HuH-7 (cell line): ENCODE measurements around the gene SH3TC1.

ENCODE experiments used
- DNase-seq: peaks from one replicate; pipeline ENCODE4 v3.0.0; 2011; ENCODE audit warnings: low spot score

SH3TC1 gene

DNA sequence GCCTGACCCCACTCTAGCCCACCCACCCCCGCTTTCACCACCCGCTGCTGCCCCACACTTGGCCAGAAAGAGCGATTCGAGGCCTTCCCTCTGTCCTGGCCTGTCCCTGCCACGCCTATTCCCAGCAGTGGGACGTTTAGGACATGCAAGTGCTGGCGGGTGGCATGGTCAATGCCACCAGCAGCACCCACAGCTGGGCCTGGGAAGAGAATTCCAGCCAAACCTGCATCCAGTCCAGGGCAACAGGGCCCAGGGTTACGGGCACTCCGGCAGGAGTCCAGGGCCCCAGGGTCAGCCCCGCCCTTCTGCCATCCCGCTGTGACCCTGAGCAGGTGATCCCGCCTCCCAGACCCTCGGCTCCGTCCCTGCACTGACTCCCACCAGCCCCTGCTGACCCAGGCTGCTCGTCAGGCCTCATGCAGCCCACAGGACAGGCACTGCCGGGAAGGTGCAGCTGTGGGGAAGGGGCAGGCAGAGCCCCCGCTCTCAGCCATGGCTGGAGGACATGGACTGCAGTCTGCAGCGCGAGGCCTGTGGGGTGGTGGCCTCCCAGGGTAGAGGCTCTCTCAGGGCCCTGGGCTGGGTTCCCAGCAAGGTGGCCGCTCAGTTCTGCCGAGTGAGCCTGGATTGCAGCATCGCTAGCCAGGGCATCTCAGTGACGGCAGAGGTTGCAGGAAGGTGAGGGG, 63.7 kb downstream of the SH3TC1 start:
- no peak for DNase-seq

- DNase-seq = no peak
These were observed 64.3 kb downstream of the SH3TC1 start for GRCh38 chr4:8263397-8263796.

GRCh38 chr4:8264106-8264505, 65.0 kb downstream of the SH3TC1 start:
- DNase-seq = no peak

DNA sequence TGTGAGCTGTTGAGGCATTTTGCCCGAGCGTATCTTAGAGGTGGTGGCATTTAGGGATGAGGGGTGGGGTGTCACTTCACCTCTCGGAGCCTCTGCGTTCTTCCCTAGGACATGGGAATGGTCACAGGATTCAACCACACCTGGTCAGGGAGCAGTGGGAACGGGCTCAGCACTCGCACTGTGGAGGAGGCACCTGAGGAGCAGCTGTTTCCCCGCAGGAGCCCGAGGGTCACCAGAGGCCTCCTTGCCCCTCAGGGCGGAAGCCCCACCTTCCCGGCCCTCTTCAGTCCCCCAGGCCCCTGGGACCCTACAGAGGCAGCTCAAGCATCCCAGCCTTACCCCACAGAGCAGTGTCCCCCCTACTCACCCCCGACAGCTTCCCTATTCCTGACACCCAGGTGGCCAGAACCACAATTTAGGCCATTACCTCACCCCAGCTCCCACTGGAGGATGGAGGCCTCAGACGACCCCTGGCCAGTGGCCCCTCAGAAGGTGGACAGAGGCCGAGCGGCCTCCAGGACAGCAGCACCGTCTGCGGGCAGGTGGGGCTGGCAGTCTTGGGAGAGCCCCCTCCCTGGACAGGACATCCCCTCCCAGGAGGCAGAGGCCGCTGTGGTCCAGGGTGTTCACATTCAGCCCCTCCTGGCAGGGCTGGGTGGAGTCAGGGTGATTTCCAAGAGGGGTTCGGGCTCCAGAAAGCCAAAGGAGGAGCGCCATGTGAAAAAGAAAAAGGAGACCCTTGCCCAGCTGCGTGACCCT, 66.3 kb downstream of the SH3TC1 start:
- DNase-seq = no peak

DNA sequence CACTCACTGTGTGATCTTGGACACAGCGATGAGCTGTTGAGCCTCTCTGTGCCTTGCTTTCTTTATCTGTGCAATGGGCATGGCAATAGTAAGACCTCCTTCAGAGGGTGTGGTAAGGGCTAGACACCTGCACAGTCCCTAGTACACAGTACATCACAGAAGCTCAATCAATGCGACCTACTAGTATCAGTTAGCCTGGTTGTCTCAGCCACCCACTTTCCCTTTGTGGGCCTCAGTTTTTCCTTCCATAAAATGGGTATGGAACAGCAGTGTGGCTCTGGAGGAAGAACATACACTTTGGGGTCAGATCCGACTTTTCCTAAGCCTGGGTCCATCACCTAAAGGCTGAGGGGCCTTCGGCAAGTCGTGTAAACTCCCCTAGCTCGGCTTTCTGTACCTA, 67.0 kb downstream of the SH3TC1 start:
- no peak for DNase-seq

- no peak for DNase-seq
These were observed 67.4 kb downstream of the SH3TC1 start for GRCh38 chr4:8266508-8266907.

DNA sequence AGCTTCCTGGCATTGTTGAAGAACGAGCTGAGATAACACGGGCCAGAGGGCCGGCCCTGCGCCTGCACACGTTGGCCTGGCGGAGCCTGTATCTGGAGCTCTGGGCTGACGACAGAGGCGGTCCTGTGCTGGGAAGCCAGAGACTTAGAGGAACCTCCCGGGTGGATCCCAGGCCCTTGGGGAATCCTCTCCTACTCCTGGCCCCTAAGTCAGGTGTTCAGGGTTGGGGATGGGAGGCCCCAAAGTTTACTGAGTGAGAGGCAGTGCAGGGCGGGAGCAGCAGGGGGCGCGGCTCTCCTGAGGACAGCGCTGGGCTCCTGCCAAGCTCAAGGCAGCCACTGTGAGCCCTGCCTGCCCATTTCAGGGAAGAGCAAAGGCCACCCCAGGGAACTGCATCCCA, 68.0 kb downstream of the SH3TC1 start:
- peak; percentile 91 for DNase-seq

DNA sequence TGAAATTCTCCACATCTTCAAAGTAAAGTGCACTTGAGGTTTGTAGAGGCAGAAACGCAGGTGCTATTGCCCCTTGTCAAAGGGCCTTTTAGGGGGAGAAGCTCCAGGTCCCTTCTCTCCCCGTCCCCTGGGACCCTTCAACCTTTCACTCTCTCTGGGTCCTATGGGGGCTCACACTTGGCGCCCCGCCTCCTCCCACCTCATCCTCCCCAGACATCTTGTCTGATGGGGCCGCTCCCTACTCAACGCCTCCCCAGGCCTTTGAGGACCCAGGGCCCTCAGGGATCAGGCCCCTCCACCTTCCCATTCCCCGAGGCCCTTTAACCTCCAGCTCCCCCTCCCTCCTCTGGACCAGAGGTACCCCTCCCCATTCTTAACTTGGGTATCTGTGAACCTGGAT, 69.1 kb downstream of the SH3TC1 start:
- DNase-seq = no peak

DNA sequence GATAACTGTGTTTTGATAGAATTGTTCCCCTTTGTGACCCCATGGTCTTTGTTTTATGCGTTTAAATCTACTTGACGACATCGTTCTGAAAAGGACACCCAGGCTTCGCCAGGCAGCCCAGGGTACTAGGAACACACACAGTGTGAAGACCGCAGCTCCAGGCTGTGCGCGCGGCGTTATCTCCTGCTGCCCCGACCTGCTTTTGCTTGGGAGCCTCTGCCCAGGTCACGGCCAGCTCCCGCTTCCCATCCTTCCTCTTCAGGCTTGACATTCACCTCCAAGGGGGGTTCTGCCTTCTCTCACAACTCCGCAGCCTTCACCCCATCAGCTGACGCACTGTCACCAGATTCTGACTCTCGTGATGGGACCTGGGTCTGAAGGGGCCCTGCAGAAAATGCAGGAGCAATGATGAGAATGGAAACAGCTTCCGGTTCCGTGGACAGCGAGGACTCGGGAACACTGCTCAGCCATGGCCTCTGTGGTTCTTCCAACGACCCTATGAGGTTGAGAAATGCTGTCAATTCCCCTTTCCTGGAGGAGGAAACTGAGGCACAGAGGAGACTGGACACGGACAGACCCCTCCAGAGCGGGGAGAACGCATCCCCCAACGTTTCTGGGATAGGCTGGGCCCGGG, 69.9 kb downstream of the SH3TC1 start:
- DNase-seq = no peak

DNA sequence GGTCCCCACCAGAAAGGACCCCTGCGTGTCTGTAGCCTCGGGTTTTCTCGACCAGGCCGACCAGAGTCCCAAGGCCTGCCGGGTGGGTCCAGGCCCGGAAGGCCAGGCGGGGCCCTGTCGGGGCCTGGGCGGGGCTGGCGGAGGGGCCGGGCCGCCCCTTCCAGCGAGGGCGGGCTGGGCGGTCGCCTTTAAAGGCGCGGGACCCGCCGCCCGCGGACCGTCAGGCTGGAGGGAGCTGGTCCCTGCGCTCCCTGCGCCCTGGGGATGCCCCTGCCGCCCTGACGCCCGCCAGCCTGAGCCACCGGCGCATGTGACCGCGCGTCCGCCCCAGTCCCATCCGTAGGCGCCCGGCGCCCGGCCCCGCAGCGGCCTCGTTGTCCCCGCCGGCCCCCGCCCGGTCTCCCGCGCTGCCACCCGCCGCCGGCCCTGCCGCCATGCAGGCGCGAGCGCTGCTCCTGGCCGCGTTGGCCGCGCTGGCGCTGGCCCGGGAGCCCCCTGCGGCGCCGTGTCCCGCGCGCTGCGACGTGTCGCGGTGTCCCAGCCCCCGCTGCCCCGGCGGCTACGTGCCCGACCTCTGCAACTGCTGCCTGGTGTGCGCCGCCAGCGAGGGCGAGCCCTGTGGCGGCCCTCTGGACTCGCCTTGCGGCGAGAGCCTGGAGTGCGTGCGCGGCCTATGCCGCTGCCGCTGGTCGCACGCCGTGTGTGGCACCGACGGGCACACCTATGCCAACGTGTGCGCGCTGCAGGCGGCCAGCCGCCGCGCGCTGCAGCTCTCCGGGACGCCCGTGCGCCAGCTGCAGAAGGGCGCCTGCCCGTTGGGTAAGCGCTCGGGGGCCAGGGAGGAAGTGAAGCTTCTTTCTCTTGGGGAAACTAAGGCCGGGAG, 70.7 kb downstream of the SH3TC1 start, which contains the start of gene HTRA3:
TSS of gene HTRA3 (plus strand) at position 220 of the 883 bp plus-strand sequence. CDS start at position 435, 215 bp downstream.
- DNase-seq = peak; percentile 76

DNA sequence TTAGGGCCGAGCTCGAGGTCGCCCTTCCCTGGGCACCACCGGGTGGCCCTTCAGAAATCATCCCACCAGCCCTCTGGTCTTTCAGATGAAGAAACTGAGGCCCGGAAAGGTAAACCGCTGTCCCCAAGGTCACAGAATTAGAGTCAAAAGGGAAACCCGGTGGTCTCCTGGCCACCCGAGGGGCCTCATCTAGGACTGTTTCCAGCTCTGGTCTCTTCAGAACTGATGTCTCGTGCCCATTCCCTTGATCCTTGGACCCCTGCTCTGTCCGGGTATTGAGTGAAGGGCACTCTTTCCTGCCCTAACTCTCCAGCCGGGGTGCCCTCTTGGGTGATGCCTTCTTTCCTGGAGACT, 71.3 kb downstream of the SH3TC1 start:
- DNase-seq = no peak

DNA sequence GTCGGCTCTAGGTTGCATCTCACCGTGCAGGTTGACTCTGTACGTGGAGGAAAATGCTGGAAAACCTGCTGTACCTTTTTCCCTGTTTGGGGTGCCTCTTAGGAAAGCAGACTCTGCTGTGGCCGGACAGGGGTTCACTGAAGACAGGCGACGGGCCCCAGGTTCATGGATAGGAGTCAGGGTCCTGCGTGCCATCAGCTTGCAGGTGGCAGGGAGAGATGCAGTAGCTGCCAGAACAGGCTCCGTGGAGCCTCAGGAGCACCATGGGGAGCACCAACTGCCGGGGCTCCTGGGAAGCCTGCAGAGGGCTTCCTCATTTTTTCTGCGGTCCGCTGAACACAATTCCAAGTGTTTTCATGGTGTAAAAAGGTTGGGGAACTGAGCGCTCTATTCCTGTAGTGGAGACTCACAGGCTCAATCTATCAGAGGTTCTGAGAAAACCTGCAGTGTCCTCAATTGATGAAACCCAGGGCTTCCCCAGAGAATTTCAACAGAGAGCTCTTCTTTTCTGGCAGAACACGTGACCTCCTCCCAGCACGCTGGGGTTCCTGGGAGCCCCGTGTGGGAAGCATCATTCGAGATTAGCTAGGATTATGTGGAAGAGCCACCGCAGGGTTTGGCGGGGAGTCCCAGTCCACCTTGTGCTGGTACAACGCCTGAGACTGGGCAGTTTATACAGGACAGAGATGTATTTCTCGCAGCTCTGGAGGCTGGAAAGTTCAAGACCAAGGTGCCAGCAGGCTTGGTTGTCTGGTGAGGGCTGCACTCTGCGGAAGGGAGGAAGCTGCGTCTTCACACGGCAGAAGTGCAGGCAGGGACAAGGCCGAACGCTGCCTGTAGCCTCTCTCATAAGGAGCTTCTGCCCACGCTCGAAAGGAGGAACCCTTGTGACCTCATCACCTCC, 72.1 kb downstream of the SH3TC1 start:
- DNase-seq = no peak

DNA sequence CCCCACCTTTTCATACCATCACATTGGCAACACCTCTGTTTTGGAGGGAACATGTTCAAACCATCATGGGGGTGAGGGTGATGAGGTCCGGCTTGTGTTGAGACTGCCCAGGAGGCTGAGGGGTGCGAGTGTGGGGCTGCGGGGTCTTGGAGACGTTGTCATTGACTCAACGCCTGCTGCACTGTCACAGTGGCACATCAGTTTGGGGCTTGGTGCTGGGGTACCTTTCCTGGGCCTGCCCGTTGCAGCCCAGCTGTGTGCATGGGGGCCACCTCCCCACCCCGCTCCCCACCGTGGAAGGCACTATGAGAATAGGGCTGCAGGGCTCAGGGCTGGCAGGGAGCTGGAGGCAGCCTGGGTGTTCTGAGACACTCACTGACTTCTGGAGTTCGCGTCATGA, 72.7 kb downstream of the SH3TC1 start:
- no peak for DNase-seq

DNA sequence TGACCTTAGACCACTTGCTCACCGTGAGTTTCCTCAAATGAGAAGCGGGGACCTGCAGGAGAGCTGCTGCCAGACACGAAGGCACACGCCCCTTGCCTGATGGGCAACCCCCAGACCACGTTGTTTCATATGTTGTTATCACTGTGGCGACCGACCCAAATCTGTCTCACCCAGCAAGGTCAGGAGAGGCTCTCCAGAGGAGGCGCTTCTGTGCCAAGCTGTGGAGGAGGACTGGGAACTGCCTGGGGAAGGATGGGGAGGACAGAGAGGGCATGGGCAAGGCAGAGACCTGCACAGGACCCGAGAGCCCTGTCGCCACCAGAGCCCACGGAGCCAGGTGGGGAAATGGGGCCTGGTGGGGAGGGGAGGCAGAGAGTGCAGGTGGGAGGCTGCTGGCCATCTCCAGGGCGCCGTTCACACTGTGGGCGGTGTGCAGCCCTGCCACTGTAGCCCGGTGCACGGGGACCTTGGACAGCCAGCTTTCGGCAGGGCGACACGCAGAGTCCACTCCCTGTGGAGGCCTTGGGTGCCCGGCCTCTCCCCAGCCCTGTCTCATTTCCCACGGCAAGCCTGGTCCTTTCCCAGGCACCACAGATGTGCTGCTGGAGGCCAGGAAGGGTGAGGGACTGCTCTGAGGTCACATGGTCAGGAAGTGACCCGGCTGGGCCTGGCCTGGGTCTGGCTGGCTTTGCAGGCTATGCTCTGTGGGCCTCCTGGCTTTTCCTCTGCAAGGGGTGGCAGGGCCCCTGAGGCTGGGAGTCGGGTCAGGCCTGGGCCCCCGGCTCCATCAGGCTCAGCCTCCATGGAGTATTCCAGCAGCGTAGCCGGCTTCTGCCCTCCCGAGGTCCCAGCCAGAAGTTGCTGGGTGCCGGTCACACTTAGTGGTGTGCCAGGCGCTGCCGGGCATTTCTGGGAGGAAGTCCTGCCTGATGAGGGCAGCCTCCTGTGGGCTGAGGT, 73.7 kb downstream of the SH3TC1 start:
- DNase-seq = no peak

DNA sequence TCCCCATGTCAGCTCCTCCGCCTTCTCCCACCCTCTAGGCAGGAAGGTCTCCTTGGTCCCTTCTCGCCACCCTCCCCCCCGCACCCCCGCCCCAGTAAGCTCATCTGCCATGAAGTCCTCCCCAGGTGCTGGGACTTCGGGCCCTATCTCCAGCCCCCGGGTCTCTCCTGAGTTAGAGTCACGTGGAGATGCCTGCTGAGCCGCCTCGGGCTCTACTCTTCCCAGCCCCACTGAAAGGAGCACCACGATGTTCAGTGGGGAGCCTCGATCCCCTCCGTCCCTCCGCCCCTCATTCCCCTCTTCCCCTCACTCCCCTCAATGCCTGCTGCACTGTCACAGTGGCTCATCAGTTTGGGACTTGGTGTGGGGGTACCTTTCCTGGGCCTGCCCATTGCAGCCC, 74.4 kb downstream of the SH3TC1 start:
- no peak for DNase-seq

GRCh38 chr4:8274066-8274652, 75.1 kb downstream of the SH3TC1 start:
- DNase-seq = no peak

DNA sequence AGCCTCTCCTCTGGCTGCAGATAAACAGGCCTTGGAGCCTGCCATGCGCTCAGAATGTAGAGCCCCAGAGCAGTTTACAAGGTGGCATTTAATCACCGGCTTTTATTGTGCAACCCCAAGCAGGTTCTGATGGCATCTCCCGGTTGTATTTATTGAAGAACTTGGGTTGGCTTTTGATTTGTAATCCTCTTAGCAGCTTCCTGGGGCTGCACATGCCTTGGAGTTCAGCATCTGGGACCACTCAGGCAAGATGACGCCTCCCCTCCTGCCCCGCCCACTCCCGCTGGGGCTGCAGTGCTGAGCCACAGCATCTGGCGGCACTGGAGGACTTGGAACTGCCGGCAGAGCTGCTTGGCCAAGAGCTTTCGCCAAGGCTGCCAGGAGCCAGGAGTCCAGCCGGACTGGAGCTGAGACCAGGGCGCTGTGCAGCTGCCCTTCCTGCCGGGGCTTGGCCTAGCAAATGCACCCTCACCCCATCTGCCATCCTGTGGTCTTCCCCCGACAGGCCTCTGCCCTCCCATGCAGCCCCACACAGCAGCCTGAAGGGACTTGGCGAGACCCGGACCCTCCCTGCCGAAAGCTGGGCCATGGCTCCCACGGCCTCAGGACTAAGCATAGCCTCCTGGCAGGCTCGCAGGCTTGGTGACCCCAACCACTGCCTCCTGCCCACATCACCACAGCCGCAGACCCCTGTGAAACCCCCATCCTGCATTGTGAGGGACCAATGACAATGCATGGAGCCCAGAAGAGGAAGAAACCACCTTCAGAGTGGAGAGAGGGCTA, 75.9 kb downstream of the SH3TC1 start:
- no peak for DNase-seq

GRCh38 chr4:8275548-8275910, 76.4 kb downstream of the SH3TC1 start:
- no peak for DNase-seq
